DMS53 treated with DMSO at 0.1 percent for 48 hours (cell line): ENCODE data around the gene THSD7B.
"Not testable (repeated sequence)": the region's sequence is repeated elsewhere in the genome, so short reads cannot be mapped to it uniquely, and the experiment has no call there.

Source experiments
- DNase-seq: peaks from one replicate; lab custom pipeline; 2025; ENCODE audit not compliant: unreplicated experiment; lab: John Stamatoyannopoulos, UW

Gene THSD7B, protein sequence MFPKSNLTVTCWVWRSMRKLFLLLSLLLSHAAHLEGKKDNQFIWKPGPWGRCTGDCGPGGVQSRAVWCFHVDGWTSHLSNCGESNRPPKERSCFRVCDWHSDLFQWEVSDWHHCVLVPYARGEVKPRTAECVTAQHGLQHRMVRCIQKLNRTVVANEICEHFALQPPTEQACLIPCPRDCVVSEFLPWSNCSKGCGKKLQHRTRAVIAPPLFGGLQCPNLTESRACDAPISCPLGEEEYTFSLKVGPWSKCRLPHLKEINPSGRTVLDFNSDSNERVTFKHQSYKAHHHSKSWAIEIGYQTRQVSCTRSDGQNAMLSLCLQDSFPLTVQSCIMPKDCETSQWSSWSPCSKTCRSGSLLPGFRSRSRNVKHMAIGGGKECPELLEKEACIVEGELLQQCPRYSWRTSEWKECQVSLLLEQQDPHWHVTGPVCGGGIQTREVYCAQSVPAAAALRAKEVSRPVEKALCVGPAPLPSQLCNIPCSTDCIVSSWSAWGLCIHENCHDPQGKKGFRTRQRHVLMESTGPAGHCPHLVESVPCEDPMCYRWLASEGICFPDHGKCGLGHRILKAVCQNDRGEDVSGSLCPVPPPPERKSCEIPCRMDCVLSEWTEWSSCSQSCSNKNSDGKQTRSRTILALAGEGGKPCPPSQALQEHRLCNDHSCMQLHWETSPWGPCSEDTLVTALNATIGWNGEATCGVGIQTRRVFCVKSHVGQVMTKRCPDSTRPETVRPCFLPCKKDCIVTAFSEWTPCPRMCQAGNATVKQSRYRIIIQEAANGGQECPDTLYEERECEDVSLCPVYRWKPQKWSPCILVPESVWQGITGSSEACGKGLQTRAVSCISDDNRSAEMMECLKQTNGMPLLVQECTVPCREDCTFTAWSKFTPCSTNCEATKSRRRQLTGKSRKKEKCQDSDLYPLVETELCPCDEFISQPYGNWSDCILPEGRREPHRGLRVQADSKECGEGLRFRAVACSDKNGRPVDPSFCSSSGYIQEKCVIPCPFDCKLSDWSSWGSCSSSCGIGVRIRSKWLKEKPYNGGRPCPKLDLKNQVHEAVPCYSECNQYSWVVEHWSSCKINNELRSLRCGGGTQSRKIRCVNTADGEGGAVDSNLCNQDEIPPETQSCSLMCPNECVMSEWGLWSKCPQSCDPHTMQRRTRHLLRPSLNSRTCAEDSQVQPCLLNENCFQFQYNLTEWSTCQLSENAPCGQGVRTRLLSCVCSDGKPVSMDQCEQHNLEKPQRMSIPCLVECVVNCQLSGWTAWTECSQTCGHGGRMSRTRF (N-terminal part only)

DNA sequence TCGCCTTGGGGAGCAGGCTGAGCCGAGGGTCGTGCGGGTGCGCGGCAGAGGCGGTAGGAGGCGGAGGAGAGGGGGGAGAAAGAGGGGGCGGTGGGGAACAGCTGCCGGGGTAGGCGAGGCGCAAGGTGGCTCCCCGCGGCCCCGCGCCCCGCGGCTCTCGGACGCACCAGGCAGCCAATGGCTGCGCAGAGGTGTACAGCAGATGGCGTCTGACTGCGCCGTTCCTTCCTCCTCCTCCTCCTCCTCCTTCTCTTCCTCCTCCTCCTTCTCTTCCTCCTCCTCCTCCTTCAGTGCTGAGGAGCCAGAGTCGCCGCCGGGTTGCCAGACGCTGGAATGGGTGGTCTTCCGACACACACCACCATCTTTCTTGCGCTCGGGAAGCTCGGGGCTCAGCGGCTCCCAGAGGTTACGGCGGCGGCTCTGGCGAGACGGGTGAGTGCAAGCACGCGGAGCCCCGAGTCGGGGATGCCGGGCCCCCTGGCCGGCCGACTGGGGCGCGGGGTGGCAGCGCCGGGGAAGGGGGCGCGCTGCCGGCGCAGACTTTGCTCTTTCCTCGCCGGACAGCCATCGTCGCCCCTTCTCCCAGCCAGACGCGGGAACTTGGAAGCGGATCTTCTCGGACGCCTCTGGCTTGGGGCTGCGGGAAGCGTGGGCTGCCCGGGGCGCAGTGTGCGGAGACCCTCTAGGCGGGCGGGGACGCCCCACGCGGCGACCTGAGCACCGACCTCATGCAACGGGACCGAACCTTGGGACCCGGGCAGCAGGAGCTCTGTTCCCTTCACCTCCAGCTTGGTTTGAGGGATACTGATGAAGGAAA lies at the start of gene THSD7B:
THSD7B (plus strand) TSS at position 290 of the 817 bp plus-strand sequence. CDS start 116,634 bp downstream, outside the sequence.
- no peak for DNase-seq

DNA sequence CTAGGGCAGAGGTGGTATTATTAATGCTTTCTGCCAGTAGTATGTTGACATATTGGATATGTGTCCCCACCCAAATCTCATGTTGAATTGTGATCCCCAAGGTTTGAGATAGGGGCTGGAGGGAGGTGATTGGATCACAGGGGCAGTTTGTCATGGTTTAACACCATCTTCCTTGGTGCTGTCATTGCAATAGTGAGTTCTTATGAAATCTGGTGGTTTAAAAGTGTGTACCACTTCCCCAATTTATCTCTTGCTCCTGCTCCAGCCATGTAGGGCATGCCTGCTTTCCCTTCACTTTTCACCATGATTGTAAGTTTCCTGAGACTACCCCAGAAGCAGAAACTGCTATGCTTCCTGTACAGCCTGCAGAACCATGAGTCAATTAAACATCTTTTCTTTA lies 47.1 kb upstream of the THSD7B start:
- DNase-seq = no peak

GRCh38 chr2:136727973-136728699 lies 37.2 kb upstream of the THSD7B start:
- no peak for DNase-seq

GRCh38 chr2:136736236-136736635 lies 29.1 kb upstream of the THSD7B start:
- no peak for DNase-seq

DNA sequence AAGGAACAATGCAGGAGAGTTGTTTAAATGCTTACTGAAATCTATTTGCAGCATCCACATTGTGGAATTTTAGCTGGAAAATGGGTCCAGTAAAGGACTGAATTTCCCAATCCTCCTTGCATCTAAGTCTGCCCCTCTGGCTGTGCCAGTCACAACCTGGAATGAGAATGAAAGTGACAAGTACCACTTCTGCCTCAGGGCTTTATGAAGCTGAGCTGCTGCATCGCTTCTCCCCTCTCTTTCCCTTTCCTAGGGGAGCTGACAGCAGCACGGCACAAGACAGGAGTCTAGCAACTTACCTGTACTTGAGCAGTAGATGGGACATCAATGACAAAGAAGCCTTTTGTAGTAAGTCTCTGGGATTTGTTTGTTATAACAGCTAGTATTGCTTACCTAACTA lies 27.3 kb upstream of the THSD7B start:
- DNase-seq = no peak

- no peak for DNase-seq
Observed at GRCh38 chr2:136741471-136741870, 23.9 kb upstream of the THSD7B start.

- no peak for DNase-seq
Observed at GRCh38 chr2:136750065-136750464, 15.3 kb upstream of the THSD7B start.

- DNase-seq = no peak
Observed at GRCh38 chr2:136751406-136751805, 13.9 kb upstream of the THSD7B start.

DNA sequence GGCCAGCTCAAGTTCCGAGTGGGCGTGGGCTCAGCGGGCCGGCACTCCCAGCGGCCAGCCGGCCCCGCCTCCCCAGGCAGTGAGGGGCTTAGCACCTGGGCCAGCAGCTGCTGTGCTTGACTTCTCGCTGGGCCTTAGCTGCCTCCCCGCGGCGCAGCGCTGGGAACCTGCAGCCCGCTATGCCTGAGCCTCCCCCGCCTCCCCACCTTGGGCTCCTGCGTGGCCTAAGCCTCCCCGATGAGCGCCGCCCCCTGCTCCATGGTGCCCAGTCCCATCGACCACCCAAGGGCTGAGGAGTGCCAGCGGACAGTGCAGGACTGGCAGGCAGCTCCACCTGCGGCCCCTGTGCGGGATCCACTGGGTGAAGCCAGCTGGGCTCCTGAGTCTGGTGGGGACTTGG lies 6.8 kb upstream of the THSD7B start:
- not testable (repeated sequence) for DNase-seq

GRCh38 chr2:136764452-136765255 lies 691 bp upstream of the THSD7B start:
- DNase-seq = peak; percentile 1

DNA sequence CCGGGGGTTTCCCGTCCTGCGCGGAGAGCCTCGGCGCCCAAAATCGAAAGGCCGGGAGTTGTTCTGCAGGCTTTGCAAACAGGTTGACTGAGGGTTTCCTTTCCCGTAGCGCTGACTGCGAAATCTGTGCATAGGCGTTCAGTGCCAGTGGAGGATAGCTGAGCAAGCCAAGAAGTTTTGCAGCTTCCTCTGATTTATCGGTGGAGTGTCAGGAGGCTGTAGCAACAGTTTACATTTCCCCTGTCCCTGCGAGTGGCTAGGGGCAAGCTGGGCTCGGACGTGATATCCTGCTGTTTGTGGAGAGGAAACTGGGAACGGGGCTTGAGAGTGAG lies 694 bp downstream of the THSD7B start:
- DNase-seq = no peak

- no peak for DNase-seq
Observed at GRCh38 chr2:136767030-136767429, 1.7 kb downstream of the THSD7B start.

GRCh38 chr2:136769871-136770270 lies 4.5 kb downstream of the THSD7B start:
- DNase-seq = no peak

- no peak for DNase-seq
Observed at GRCh38 chr2:136770384-136770783, 5.0 kb downstream of the THSD7B start.

DNA sequence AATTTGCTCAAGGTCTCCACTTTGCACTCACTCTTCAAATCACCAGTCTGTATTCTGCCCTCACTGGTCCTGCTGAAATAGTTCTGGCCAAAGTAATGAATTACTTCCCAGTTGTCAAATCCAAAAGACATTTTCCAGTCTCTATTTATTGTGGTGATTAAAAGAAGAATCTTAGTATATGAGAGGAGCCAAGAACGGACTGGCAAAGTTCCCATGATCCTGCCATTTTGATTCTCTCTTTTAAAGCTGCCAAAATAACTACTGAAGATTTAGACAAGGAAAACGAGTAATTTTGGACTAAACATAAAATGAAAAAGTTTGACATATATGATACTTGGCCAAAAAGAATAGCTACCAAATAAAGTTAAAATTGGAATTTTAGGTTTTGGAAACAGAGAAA lies 12.0 kb downstream of the THSD7B start:
- no peak for DNase-seq

DNA sequence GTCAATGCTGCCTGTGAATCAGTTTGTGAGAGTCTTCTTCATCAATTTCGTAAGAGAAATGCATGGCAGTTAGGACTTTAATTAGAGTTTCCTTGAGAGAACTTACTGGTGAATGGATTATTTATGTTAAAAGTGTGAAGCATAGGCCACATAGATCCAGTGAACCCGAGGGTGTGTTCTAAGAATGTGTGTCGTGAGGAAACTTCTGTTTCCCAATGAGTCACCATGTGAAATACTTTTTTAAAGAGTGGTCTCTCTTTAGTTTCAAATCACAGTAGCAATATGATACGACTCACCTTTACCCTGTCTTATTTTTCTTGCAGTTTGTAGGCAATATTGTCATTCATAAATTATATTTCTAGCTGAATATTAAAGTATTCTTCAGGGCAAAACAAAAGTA lies 18.5 kb downstream of the THSD7B start:
- no peak for DNase-seq

DNA sequence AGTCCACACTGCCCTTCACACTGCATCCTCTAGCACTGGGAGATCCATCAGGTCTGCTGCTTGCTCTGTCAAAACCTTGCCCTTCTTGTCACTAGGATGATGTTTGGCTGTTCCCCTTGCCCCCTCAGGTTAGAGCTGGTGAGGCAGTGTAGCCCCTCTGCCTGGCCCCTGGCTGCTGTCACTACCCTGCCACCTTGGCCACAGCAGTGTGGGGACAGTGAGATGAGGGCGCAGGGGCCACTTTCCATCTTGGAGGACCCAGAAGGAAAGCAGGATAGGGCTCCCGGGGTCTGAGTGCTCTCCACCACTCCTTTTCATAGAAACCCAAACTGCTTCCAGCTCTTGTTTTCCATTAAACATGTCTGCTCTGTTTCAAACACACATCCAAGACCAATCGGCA lies 19.9 kb downstream of the THSD7B start:
- no peak for DNase-seq

DNA sequence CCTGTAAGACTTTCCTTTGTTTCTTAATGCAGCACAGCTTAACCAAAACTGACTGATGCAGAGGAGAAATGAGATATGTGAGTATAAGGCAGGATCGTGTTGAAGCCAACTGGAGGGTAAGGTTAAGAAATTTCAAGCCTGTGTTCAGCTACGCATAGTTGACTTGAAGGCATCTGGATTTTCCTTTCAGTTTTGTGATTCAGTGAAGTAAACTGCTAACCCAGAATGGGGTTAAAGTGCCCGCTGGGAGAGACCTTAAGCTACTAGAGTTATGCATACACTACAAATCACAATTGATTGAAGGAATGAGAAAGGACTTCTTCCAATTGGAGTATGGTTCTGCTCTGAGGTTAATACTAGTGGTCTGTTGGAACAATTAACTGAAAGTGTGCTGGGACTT lies 22.6 kb downstream of the THSD7B start:
- DNase-seq = no peak

- no peak for DNase-seq
Observed at GRCh38 chr2:136796339-136796738, 31.0 kb downstream of the THSD7B start.
